OCI-LY7 (cell line): ENCODE measurements around the gene PAK6. TPM values are rescaled to one million over a fixed set of nuclear protein-coding genes. Genes with fewer than 3 reads are reported as not detected.

Experiments
- BruUV-seq: library from RNA; stranded (reverse); fragments of 400-500 nt; replicated peaks from 2 replicates; lab custom pipeline; 2021; lab: Mats Ljungman, UMichigan
- CTCF ChIA-PET: fragments of 300-600 bp; sonication (Branson Sonifier 250); formaldehyde crosslinking; loops from one replicate; lab custom pipeline; 2022; ENCODE audit warnings: antibody characterized with exemption; ENCODE audit not compliant: unreplicated experiment; lab: Charles Lee
- POLR2A ChIA-PET: fragments of 300-600 bp; sonication (Branson Sonifier 250); formaldehyde crosslinking; loops from one replicate; lab custom pipeline; 2022; ENCODE audit warnings: antibody characterized with exemption; lab: Charles Lee
- DNase-seq: peaks from one replicate; pipeline ENCODE4 v3.0.0-alpha.2; 2015; ENCODE audit warnings: low spot score
- H2AFZ ChIP-seq: fragments of 200-600 bp; sonication (generic), shearing (Covaris generic); 2 replicates; pipeline ENCODE4 v1.6.1; 2014; ENCODE audit warnings: mild to moderate bottlenecking, antibody characterized with exemption, low read length, moderate library complexity
- H3K27ac ChIP-seq: fragments of 200-600 bp; sonication (generic); 2 replicates; pipeline ENCODE4 v1.5.1; 2014; ENCODE audit warnings: mixed run types, low read depth, mild to moderate bottlenecking, moderate library complexity, low read length, inconsistent platforms; ENCODE audit not compliant: poor library complexity, severe bottlenecking
- H3K36me3 ChIP-seq: fragments of 200-600 bp; sonication (generic); 2 replicates; pipeline ENCODE4 v1.6.1; 2014; ENCODE audit warnings: mild to moderate bottlenecking, antibody characterized with exemption, low read length, moderate library complexity, mixed read lengths; ENCODE audit not compliant: insufficient read depth
- H3K4me1 ChIP-seq: fragments of 200-600 bp; sonication (generic); 2 replicates; pipeline ENCODE4 v1.5.1; 2014; ENCODE audit warnings: mild to moderate bottlenecking, low read length; ENCODE audit not compliant: insufficient read depth, poor library complexity, severe bottlenecking
- H3K4me2 ChIP-seq: fragments of 200-600 bp; sonication (generic); 2 replicates; pipeline ENCODE4 v1.6.1; 2014; ENCODE audit warnings: mild to moderate bottlenecking, low read length
- H3K4me3 ChIP-seq: fragments of 200-600 bp; sonication (generic); 2 replicates; pipeline ENCODE4 v1.5.1; 2014; ENCODE audit warnings: mild to moderate bottlenecking, low read depth, low read length; ENCODE audit not compliant: poor library complexity, severe bottlenecking
- H3K79me2 ChIP-seq: fragments of 200-600 bp; sonication (generic); 2 replicates; pipeline ENCODE4 v1.6.1; 2016; ENCODE audit warnings: low read depth, mild to moderate bottlenecking, low read length, moderate library complexity, mixed read lengths; ENCODE audit not compliant: insufficient read depth
- H3K9me2 ChIP-seq: fragments of 200-600 bp; sonication (generic); 2 replicates; pipeline ENCODE4 v1.6.1; 2016; ENCODE audit warnings: mild to moderate bottlenecking, low read length, mixed read lengths; ENCODE audit not compliant: insufficient read depth
- H3K9me3 ChIP-seq: fragments of 200-600 bp; sonication (generic); 2 replicates; pipeline ENCODE4 v1.6.1; 2014; ENCODE audit warnings: mild to moderate bottlenecking, mixed run types, low read length, mixed read lengths
- H4K20me1 ChIP-seq: fragments of 200-600 bp; sonication (generic); 2 replicates; pipeline ENCODE4 v1.6.1; 2014; ENCODE audit warnings: mild to moderate bottlenecking, antibody characterized with exemption, low read length, moderate library complexity, mixed read lengths; ENCODE audit not compliant: insufficient read depth
- CTCF ChIP-seq: fragments of 200-600 bp; sonication (generic); conservative IDR thresholded peaks from 2 replicates; pipeline ENCODE4 v1.5.1; 2014; ENCODE audit warnings: mild to moderate bottlenecking, antibody characterized with exemption, low read length, moderate library complexity, mixed read lengths
- EZH2phosphoT487 ChIP-seq: fragments of 200-600 bp; sonication (generic); IDR thresholded peaks from 2 replicates; pipeline ENCODE4 v1.6.1; 2018; ENCODE audit warnings: low read depth, borderline replicate concordance, mild to moderate bottlenecking, mixed run types, antibody characterized with exemption, low read length, moderate library complexity, mixed read lengths
- intact Hi-C: fragments of 100-400 bp; cut with micrococcal nuclease; formaldehyde crosslinking; loops from one replicate; pipeline ENCODE4 v1.10.0; 2022; ENCODE audit not compliant: unreplicated experiment
- total RNA-seq, 2 experiments: library from RNA; depleted of rRNA in 1 of 2; stranded (reverse); fragments of >200 nt in 1 of 2; shearing (Covaris generic) in 1 of 2; gene quantifications; 2 replicates each; pipeline ENCODE4 v1.2.3, GENCODE V29; 2014 to 2022

The PAK6 gene
- total RNA-seq, 2 experiments from 2014 or later = 0.03 TPM; not detected in 1

- ChIA-PET CTCF (interaction anchor here (0.7 to 0.9 kb wide), 2 partner anchors 15 to 33 kb away, joined by 3 read pairs; no protein-coding TSS in a partner anchor), POLR2A (interaction anchor here (0.6 to 1.3 kb wide), 2 partner anchors 12 to 250 kb away, joined by 4 to 5 read pairs; no protein-coding TSS in a partner anchor)
- H3K9me3 ChIP-seq = no peaks in the 10 kb centered on the region
- H3K27ac ChIP-seq = no peak overlapping the region
- H4K20me1 ChIP-seq = no peaks in the 10 kb centered on the region
- intact Hi-C loops = no loop called here
- no peaks in the 10 kb centered on the region for H3K36me3 ChIP-seq
- H3K4me2 ChIP-seq = no peak overlapping the region
- no peak for TF ChIP-seq EZH2phosphoT487
- H3K4me3 ChIP-seq = no peak overlapping the region
- no peaks in the 10 kb centered on the region for H3K9me2 ChIP-seq
- BruUV-seq = no TSS peak
- H2AFZ ChIP-seq = no peak overlapping the region
- H3K79me2 ChIP-seq = no peaks in the 10 kb centered on the region
- H3K4me1 ChIP-seq = peaks cover 7% of the 10 kb centered on the region
- no peak for DNase-seq
Observed at GRCh38 chr15:40289140-40289775, 50.4 kb downstream of the PAK6 start.

- no peak overlapping the region for H3K27ac ChIP-seq
- H2AFZ ChIP-seq = no peak overlapping the region
- peaks cover 7% of the 10 kb centered on the region for H3K4me1 ChIP-seq
- no peaks in the 10 kb centered on the region for H4K20me1 ChIP-seq
- H3K79me2 ChIP-seq = no peaks in the 10 kb centered on the region
- no peaks in the 10 kb centered on the region for H3K36me3 ChIP-seq
- no peak overlapping the region for H3K4me3 ChIP-seq
- no peak for DNase-seq
- BruUV-seq = no TSS peak
- no peaks in the 10 kb centered on the region for H3K9me2 ChIP-seq
- H3K9me3 ChIP-seq = no peaks in the 10 kb centered on the region
- intact Hi-C loops = no loop called here
- POLR2A ChIA-PET = interaction anchor here (1.3 kb wide), 1 partner anchor 11 kb away, joined by 4 read pairs; no protein-coding TSS in a partner anchor
- TF ChIP-seq EZH2phosphoT487 = no peak
- TF ChIP-seq CTCF = no peak
- CTCF ChIA-PET = no interaction called here
- no peak overlapping the region for H3K4me2 ChIP-seq
Observed at GRCh38 chr15:40290545-40290917, 51.7 kb downstream of the PAK6 start.

- no peak overlapping the region for H3K4me2 ChIP-seq
- H3K9me2 ChIP-seq = no peaks in the 10 kb centered on the region
- no TSS peak for BruUV-seq
- H4K20me1 ChIP-seq = no peaks in the 10 kb centered on the region
- intact Hi-C loops = no loop called here
- H3K4me1 ChIP-seq = peaks cover 7% of the 10 kb centered on the region
- no peak for DNase-seq
- no peak overlapping the region for H3K27ac ChIP-seq
- no peak overlapping the region for H2AFZ ChIP-seq
- no peak overlapping the region for H3K4me3 ChIP-seq
- H3K79me2 ChIP-seq = no peaks in the 10 kb centered on the region
- H3K36me3 ChIP-seq = no peaks in the 10 kb centered on the region
- POLR2A ChIA-PET = no interaction called here
- TF ChIP-seq CTCF (no peak), EZH2phosphoT487 (no peak)
- no peaks in the 10 kb centered on the region for H3K9me3 ChIP-seq
- CTCF ChIA-PET = no interaction called here
Observed at GRCh38 chr15:40290918-40291574, 52.2 kb downstream of the PAK6 start.
